Activated naive CD8-positive, alpha-beta T cell (primary cell): Measurements from ENCODE around the gene GPR176.

Experiments
- H3K27ac Mint-ChIP-seq: one replicate; pipeline ENCODE4 v1.8.0; 2021; ENCODE audit warnings: mixed read lengths
- H3K27me3 Mint-ChIP-seq: one replicate; pipeline ENCODE4 v1.8.0; 2021; ENCODE audit warnings: mixed read lengths
- H3K36me3 Mint-ChIP-seq: one replicate; pipeline ENCODE4 v1.8.0; 2021; ENCODE audit warnings: mixed read lengths
- H3K4me1 Mint-ChIP-seq: one replicate; pipeline ENCODE4 v1.8.0; 2021; ENCODE audit warnings: low read depth, mixed read lengths
- H3K4me3 Mint-ChIP-seq: one replicate; pipeline ENCODE4 v1.8.0; 2021; ENCODE audit warnings: mild to moderate bottlenecking, mixed read lengths
- H3K9me3 Mint-ChIP-seq: one replicate; pipeline ENCODE4 v1.8.0; 2021; ENCODE audit warnings: low read depth, mixed read lengths

GPR176 gene

DNA sequence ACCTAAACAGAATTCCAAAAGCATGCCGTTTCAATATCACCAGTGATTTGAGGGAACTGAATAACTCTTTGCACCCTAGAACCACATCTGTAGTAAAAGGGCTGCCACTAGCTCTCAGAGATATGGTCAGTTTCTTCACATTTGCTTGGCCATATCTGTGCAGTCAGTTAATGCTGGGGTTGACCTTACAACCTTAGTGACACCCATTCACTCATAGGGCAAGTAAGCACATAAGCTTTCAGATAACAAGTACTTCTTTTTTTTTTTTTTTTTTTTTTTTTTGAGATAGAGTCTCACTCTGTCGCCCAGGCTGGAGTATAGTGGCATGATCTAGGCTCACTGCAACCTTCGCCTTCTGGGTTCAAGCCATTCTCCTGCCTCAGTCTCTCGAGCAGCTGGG lies 117.0 kb downstream of the GPR176 start:
- H3K4me1 Mint-ChIP-seq, result no peaks in the 10 kb centered on the region
- no peaks in the 10 kb centered on the region for H3K9me3 Mint-ChIP-seq
- no peak overlapping the region for H3K27ac Mint-ChIP-seq
- peaks cover under 1% of the 10 kb centered on the region for H3K36me3 Mint-ChIP-seq
- H3K4me3 Mint-ChIP-seq, result no peak overlapping the region
- peaks cover 14% of the 10 kb centered on the region for H3K27me3 Mint-ChIP-seq

DNA sequence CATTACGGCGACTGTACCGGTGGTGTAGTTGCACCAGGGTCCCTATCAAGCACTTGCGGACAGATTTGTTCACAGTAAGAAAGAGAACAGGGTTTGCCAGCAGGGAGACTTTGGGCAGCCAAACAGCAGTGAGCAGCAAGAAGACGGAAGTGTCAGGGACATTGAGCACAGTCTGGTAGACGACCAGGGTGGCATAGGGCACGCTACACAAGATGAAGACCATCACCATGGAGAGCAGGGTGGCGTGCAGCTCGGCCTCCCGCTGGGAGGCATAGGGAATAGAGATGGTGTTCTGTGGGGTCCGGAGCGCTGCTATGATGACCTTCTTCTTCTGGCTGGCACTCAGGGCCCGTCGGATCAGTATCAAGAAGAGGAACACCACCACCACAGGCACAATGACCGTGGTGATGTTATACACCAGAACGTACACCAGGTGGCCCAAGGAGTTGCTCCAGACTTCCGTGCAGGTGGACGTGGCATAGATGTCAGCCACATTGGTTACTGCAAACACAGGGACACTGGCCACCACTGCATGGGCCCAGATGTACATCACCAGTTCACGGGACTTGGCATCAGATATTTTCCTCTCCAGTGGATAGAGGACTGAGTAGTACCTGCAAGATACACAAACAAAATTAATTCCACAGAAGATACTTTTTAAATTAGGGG lies 118.3 kb downstream of the GPR176 start:
- peaks cover 19% of the 10 kb centered on the region for H3K27me3 Mint-ChIP-seq
- no peak overlapping the region for H3K4me3 Mint-ChIP-seq
- no peaks in the 10 kb centered on the region for H3K4me1 Mint-ChIP-seq
- H3K27ac Mint-ChIP-seq, result no peak overlapping the region
- H3K36me3 Mint-ChIP-seq, result no peaks in the 10 kb centered on the region
- H3K9me3 Mint-ChIP-seq, result no peaks in the 10 kb centered on the region

DNA sequence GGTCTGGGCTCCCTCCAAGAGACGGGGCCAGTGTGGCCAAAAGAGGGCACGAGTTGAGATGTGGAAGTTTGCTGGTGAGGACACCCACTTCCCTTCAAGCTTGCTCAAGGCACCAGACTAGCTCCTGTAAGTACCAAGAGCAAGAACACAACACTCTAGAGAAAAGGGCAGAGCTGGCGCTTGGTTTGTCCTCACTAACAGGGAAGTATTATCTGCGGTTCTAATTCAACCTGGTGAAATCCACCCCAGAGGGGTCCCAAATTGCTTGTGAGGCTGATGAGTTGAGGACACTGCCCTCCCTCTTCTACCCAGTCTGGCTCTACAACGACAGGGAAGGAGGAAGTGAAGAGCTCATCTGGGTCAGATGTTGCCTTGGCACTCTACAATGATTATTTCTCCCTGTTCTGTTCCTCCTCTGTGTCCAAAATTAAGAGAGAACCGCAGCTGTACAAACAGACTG lies 120.5 kb downstream of the GPR176 start:
- H3K9me3 Mint-ChIP-seq, result no peaks in the 10 kb centered on the region
- no peak overlapping the region for H3K27ac Mint-ChIP-seq
- H3K4me3 Mint-ChIP-seq, result no peak overlapping the region
- H3K36me3 Mint-ChIP-seq, result no peaks in the 10 kb centered on the region
- peaks cover 23% of the 10 kb centered on the region for H3K27me3 Mint-ChIP-seq
- no peaks in the 10 kb centered on the region for H3K4me1 Mint-ChIP-seq

DNA sequence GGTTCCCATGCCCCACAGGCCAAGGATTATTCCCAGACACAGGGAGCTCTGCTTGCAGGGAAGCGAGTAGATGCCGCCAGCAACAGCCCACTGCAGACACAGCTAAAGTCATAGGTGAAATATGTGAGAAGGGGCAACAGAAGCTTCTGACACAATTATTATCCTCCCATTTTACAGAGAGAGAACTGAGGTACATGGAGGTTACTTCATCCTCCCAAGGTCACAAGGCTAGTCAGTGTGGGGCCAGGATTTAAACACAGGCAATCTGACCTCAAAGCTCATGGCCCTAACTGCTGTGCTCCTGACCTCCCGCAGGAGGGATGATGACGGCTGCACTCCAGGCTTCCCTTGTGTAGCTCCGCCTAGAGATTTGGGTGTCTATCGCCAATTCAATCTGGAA lies 121.7 kb downstream of the GPR176 start:
- peaks cover 26% of the 10 kb centered on the region for H3K27me3 Mint-ChIP-seq
- H3K27ac Mint-ChIP-seq, result no peak overlapping the region
- no peaks in the 10 kb centered on the region for H3K9me3 Mint-ChIP-seq
- no peak overlapping the region for H3K4me3 Mint-ChIP-seq
- no peaks in the 10 kb centered on the region for H3K4me1 Mint-ChIP-seq
- no peaks in the 10 kb centered on the region for H3K36me3 Mint-ChIP-seq

DNA sequence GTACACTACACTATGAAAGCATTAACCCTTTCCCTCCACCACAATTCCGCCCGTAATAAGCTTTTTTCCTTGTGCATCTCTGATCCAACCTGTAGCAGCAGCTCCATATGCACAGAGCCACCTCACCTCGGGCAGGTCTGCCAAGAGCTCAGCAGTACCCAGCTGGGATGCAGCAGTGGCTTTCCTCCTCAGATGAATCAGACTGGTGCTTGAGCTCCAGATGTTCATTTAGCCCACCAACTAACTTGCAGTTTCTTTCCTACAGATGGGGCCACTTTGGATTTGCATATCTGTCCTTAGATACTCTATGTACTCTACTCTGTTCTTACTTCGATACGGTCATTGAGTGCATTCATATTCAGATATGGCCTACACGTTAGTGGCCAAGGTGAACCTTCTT lies 122.7 kb downstream of the GPR176 start:
- no peaks in the 10 kb centered on the region for H3K9me3 Mint-ChIP-seq
- H3K36me3 Mint-ChIP-seq, result no peaks in the 10 kb centered on the region
- H3K4me3 Mint-ChIP-seq, result no peak overlapping the region
- H3K4me1 Mint-ChIP-seq, result no peaks in the 10 kb centered on the region
- H3K27me3 Mint-ChIP-seq, result peaks cover 26% of the 10 kb centered on the region
- no peak overlapping the region for H3K27ac Mint-ChIP-seq

DNA sequence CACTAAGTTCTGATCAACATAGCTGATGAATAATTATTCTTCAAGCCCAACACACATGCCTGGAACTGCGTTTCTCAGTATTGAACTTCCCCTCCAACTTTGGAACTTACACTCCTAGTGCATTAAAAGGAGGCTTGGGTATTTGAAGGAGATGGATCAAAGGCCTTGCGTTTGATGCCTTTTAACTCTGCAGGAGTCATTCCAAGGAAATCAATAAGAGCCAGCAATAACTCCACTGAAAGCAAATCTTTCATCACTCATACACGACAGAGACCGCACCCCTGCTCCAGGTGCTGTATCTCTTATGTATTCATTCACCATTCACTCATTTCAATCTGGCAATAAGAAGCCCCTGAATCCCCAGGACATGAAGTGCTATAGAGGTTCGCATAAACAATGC lies 123.5 kb downstream of the GPR176 start:
- H3K9me3 Mint-ChIP-seq, result no peaks in the 10 kb centered on the region
- no peaks in the 10 kb centered on the region for H3K36me3 Mint-ChIP-seq
- H3K4me1 Mint-ChIP-seq, result no peaks in the 10 kb centered on the region
- H3K27ac Mint-ChIP-seq, result no peak overlapping the region
- H3K27me3 Mint-ChIP-seq, result peaks cover 24% of the 10 kb centered on the region
- no peak overlapping the region for H3K4me3 Mint-ChIP-seq

DNA sequence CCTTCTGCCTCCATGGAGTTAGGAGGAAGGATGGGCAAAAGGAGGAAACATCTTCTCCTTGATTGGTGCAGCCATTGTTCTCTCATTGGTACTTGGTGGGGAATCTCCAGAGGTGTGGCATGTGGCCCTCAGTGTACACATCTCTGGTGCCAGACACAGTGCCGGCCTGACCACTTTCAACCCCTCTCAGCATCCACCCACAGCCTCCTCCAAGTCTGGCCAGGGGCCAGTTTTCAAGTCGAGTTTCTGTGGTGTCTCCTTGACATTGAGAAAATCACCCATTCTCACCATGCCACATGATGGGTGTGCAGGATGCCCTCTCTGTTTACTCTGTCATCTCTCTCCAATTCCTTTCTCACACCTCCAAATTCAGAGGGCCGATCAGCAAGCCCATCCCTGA lies 124.6 kb downstream of the GPR176 start:
- Mint-ChIP-seq H3K27ac (no peak overlapping the region), H3K4me1 (no peaks in the 10 kb centered on the region), H3K36me3 (no peaks in the 10 kb centered on the region), H3K27me3 (peaks cover 17% of the 10 kb centered on the region), H3K9me3 (no peaks in the 10 kb centered on the region), H3K4me3 (no peak overlapping the region)

DNA sequence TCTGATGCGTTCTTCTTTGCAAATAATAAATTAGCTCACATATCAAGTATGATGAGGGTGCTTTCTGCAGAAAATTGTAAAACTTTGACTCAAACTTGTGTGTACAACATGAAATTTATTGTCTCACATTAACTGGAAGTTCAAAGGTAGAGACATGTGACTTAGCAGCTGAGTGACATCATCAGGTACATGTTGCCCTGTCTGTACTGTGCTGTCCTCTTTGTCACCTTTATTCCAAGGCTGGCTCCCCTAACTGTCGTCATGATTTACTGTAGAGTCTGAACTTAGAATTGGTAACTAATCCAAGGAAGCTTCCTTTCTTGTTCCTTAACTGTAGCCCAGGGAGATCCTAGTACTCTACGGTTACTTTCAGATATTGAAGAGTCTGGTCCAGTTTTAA lies 125.1 kb downstream of the GPR176 start:
- H3K4me1 Mint-ChIP-seq, result no peaks in the 10 kb centered on the region
- H3K9me3 Mint-ChIP-seq, result no peaks in the 10 kb centered on the region
- no peak overlapping the region for H3K27ac Mint-ChIP-seq
- no peak overlapping the region for H3K4me3 Mint-ChIP-seq
- no peaks in the 10 kb centered on the region for H3K36me3 Mint-ChIP-seq
- peaks cover 16% of the 10 kb centered on the region for H3K27me3 Mint-ChIP-seq

DNA sequence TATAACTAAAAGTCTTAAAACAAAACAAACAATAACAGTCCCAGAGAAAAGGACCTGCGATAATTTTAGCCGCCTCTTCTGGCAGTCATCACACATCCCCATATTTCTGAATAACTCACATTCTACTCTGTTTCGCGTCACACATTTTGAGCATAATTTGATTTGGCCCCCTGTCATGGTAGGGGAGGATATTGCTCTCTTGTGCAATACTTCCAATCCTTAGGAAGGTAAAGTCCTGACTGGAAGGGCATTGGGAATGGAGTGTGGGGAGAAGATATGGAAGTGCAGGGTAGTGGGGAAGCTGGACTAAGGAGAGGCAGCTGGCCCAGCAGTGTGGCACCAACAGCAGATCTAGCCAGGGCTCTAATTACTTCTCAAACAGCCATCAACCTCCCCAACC lies 126.1 kb downstream of the GPR176 start:
- no peaks in the 10 kb centered on the region for H3K9me3 Mint-ChIP-seq
- H3K27me3 Mint-ChIP-seq, result peaks cover 15% of the 10 kb centered on the region
- no peaks in the 10 kb centered on the region for H3K4me1 Mint-ChIP-seq
- no peak overlapping the region for H3K4me3 Mint-ChIP-seq
- H3K27ac Mint-ChIP-seq, result no peak overlapping the region
- no peaks in the 10 kb centered on the region for H3K36me3 Mint-ChIP-seq

DNA sequence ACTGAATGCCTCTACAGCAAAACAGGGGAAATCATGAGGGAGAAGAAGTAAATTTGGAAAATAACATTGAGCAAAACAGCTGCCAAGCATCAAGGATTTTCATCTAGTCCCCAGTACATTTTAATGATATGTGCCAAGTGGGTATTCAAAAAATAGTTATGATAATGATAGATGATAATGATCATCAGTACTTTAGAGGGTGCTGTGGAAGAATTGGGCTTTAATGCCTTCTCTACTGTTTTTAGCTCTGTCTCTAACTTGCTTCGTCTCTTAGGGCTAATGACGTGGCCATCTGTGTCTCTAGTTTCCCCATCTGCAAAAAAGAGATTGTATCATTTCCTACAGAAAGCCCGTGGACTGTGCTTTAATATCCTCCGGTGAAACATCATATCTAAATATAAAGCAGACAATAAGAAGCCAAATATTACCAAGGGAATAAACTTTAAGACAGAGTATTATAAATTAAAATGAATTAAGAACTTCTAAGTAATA lies 127.2 kb downstream of the GPR176 start:
- Mint-ChIP-seq H3K9me3 (no peaks in the 10 kb centered on the region), H3K27ac (no peak overlapping the region)

DNA sequence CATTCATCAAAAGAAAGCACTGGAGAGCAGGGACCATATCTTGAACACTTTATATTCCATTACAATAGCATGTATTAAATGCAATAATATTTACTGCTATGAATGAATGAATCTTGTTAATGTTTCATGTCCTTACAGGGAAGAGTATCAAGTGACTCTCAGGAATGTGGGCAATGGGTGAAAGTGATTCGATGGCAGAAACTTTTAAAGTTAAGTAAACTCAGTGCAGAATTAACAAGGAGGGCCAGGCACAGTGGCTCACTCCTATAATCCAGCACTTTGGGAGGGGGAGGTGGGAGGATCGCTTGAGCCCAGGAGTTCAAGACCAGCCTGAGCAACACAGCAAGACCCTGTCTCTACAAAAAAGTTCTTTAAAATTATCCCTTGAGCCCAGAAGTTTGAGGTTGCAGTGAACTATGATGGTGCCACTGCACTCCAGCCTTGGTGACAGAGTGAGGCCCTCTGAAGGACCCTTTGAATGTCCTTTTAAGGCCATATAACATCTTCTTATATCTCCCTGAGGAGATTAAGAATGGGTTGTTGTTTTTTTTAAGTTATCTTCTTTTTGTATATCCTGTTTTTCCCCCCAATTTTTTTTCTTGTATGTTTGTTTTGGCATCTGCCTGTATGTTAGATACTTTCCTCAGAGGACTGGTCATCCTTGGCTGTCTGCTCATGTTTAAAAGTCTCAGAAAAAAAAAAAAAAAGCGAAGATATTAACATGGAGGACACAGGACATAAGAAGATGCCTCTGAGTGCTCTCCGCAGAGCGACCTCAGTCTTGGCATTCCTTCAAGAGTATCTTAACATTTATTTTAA lies 127.8 kb downstream of the GPR176 start:
- peaks cover 10% of the 10 kb centered on the region for H3K4me1 Mint-ChIP-seq
- peaks cover 10% of the 10 kb centered on the region for H3K27me3 Mint-ChIP-seq
- H3K4me3 Mint-ChIP-seq, result no peak overlapping the region
- no peaks in the 10 kb centered on the region for H3K36me3 Mint-ChIP-seq
- no peak overlapping the region for H3K27ac Mint-ChIP-seq
- H3K9me3 Mint-ChIP-seq, result no peaks in the 10 kb centered on the region

More for the DNA sequence above, 127.2 kb downstream of the GPR176 start:
- H3K4me1 Mint-ChIP-seq, result peaks cover 7% of the 10 kb centered on the region
- H3K4me3 Mint-ChIP-seq, result no peak overlapping the region
- H3K27me3 Mint-ChIP-seq, result peaks cover 13% of the 10 kb centered on the region
- H3K36me3 Mint-ChIP-seq, result no peaks in the 10 kb centered on the region

DNA sequence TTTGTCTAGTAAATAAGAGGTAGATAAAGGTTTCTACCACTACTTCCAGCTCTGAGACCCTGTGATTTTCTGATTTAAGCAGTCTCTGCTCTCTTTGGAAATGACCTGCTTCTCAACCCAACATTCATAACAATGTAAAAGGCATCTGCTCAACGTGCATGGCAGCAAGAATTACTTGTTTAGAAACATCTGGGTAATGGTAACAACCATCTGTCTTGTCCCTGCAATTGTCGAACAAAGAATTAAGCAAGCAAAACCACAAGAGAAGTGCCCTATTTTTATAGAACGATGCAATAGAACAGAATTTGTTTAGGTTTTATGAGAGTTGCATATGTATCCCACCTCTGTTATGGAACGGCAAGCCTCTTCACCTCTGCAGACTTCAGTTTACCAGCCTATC lies 130.3 kb downstream of the GPR176 start:
- Mint-ChIP-seq H3K27ac (no peak overlapping the region), H3K9me3 (no peaks in the 10 kb centered on the region), H3K36me3 (no peaks in the 10 kb centered on the region), H3K27me3 (peaks cover 4% of the 10 kb centered on the region), H3K4me3 (no peak overlapping the region), H3K4me1 (peaks cover 26% of the 10 kb centered on the region)

DNA sequence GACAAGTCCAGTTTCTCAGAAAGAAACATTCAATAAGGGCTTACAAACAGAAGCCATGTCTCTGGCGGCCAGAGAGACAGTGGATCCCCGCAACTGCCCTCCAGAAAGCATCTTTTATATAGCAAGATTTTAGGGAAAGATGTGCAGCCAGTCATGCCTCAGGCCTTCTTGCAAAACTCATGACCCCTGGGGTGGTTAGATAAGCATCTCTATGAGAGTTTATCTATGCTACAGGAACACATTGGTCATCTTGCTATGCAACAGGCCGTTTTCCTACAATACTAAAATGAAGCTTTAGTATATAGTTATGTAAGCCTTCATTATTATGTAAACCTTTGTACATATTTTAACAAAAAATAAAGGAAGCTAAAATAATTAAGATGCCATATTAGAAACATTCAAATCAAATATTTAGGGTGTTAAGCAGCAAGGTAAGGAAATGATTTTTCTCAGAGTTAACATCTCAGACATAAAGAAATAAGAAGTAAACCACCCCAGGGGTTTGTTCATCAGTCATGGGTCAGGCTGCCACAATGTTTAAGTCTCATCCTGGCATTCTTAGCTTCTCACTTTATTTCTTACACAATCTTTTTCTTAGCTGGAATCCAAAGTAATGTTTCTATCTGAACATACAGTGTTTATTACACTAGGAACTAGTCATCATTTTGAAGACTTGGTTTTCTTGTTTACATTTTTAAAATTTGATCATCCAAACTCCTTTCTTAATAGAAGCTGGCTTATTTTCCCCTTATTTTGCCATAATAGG lies 131.1 kb downstream of the GPR176 start:
- peak overlapping the region; percentile 54 for H3K27ac Mint-ChIP-seq
- peaks cover 33% of the 10 kb centered on the region for H3K4me1 Mint-ChIP-seq
- H3K4me3 Mint-ChIP-seq, result no peak overlapping the region

DNA sequence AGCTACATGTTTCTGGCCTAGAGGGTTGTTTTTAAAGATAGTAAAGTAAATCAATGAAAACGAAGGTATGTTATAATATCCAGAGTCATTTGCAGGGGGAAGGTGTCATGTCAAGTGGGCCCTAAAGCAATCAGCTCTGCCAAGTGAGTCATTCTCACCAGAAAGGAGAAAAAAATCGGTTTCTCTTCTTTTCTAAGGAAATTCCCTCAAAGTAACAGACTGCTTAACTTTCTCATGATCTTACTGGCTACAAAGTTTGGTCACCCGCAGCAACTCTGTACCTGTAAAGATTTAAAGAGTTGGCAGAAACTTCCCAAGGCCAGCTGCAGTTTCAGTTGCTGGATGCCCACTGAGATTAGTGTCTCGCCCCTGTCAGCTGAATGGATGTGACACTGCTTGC lies 132.0 kb downstream of the GPR176 start:
- Mint-ChIP-seq H3K4me1 (peaks cover 39% of the 10 kb centered on the region), H3K27ac (peak overlapping the region; percentile 8), H3K9me3 (no peaks in the 10 kb centered on the region), H3K4me3 (no peak overlapping the region), H3K36me3 (no peaks in the 10 kb centered on the region), H3K27me3 (no peaks in the 10 kb centered on the region)

More for the DNA sequence above, 131.1 kb downstream of the GPR176 start:
- no peaks in the 10 kb centered on the region for H3K36me3 Mint-ChIP-seq
- no peaks in the 10 kb centered on the region for H3K9me3 Mint-ChIP-seq
- no peaks in the 10 kb centered on the region for H3K27me3 Mint-ChIP-seq

DNA sequence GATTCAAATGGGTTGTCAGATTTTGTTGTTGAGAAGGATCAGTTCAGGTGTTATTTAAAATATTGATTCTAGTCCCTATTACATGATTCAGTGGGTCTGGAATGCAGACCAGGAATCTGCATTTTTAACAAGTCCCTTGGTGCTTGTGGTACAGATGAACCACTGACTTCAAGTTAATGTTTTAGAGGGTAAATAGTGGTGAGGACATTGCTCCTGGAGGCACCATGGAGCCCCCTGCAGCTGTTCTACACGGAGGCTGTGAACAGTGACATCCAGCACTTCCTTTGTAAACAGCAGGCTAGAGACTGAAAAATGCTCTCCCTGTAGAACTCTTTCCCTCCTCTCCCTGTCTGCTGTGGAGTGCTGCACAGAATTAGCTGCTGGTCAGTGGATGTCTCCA lies 132.6 kb downstream of the GPR176 start:
- no peak overlapping the region for H3K27ac Mint-ChIP-seq
- H3K9me3 Mint-ChIP-seq, result no peaks in the 10 kb centered on the region
- no peak overlapping the region for H3K4me3 Mint-ChIP-seq
- H3K36me3 Mint-ChIP-seq, result no peaks in the 10 kb centered on the region
- peaks cover 39% of the 10 kb centered on the region for H3K4me1 Mint-ChIP-seq
- no peaks in the 10 kb centered on the region for H3K27me3 Mint-ChIP-seq
